ENCODE results near the gene SIRT6.

DNA sequence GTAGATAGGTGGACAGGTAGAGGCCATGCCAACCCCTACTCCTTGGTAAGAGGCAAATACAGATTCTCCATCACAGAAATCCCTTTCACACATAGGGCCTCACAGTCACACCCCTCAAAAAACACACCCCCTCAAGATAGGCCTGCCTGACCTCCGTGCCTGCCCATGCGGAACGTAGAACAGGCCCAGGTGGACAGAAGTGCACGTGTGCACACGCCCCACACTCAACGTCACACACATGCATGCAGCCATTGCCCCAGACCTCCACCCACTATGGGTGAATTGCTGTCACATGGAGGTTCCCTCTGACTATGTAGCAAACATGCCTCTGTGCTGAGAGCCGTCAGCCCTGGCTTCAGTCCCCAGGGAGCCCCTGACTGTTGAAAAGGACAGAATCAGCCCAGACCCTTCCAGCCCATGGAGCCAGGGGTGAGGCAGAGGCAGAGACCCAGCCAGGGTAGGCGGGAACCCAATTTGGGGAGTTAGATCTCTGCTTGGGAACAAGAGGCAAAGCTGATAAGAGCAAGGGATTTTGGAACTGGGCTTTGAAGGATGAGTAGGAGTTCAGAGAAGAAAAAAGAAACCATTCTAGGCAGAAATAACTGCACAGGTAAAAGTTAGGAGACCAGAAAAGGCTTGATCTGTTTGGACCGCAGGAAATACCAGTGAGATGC is 3.2 kb upstream of the SIRT6 start:
- TF ChIP-seq, protein P1, sequence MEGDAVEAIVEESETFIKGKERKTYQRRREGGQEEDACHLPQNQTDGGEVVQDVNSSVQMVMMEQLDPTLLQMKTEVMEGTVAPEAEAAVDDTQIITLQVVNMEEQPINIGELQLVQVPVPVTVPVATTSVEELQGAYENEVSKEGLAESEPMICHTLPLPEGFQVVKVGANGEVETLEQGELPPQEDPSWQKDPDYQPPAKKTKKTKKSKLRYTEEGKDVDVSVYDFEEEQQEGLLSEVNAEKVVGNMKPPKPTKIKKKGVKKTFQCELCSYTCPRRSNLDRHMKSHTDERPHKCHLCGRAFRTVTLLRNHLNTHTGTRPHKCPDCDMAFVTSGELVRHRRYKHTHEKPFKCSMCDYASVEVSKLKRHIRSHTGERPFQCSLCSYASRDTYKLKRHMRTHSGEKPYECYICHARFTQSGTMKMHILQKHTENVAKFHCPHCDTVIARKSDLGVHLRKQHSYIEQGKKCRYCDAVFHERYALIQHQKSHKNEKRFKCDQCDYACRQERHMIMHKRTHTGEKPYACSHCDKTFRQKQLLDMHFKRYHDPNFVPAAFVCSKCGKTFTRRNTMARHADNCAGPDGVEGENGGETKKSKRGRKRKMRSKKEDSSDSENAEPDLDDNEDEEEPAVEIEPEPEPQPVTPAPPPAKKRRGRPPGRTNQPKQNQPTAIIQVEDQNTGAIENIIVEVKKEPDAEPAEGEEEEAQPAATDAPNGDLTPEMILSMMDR (IDR thresholded peaks at IDR 0.05) = no peak
- no peak for TF ChIP-seq POLR2A (IDR thresholded peaks at IDR 0.05)

Data from lower leg skin (tissue), 3 donors.